Activated gamma-delta T cell treated with Interleukin-2 at 50 U/mL for 16 hours (primary cell): ENCODE data around the gene ABHD2.
"Not testable (repeated sequence)": the region's sequence is repeated elsewhere in the genome, so short reads cannot be mapped to it uniquely, and the experiment has no call there.

Experiments
- DNase-seq: peaks from one replicate; pipeline ENCODE4 v3.0.0-alpha.2; 2020

The ABHD2 gene

GRCh38 chr15:89140595-89140994 lies 52.3 kb downstream of the ABHD2 start:
- no peak for DNase-seq

- DNase-seq: not testable (repeated sequence)
These were observed 52.9 kb downstream of the ABHD2 start for GRCh38 chr15:89141159-89141558.

GRCh38 chr15:89141885-89142284 lies 53.6 kb downstream of the ABHD2 start:
- no peak for DNase-seq

GRCh38 chr15:89142423-89142822 lies 54.2 kb downstream of the ABHD2 start:
- DNase-seq: no peak

- no peak for DNase-seq
These were observed 55.4 kb downstream of the ABHD2 start for GRCh38 chr15:89143503-89144162.

- no peak for DNase-seq
These were observed 56.2 kb downstream of the ABHD2 start for GRCh38 chr15:89144491-89144890.

- DNase-seq: no peak
These were observed 58.1 kb downstream of the ABHD2 start for GRCh38 chr15:89146366-89146765.

GRCh38 chr15:89148126-89148525 lies 59.9 kb downstream of the ABHD2 start:
- no peak for DNase-seq

- no peak for DNase-seq
These were observed 61.3 kb downstream of the ABHD2 start for GRCh38 chr15:89149501-89150101.

- DNase-seq: no peak
These were observed 62.0 kb downstream of the ABHD2 start for GRCh38 chr15:89150287-89150686.

- DNase-seq: no peak
These were observed 62.8 kb downstream of the ABHD2 start for GRCh38 chr15:89150762-89151664.

GRCh38 chr15:89155122-89155521 lies 66.9 kb downstream of the ABHD2 start:
- DNase-seq: no peak

- no peak for DNase-seq
These were observed 67.4 kb downstream of the ABHD2 start for GRCh38 chr15:89155656-89156055.

- DNase-seq: no peak
These were observed 68.8 kb downstream of the ABHD2 start for GRCh38 chr15:89157061-89157460.

GRCh38 chr15:89157918-89158564 lies 69.8 kb downstream of the ABHD2 start:
- no peak for DNase-seq

- DNase-seq: no peak
These were observed 73.4 kb downstream of the ABHD2 start for GRCh38 chr15:89161666-89162065.

GRCh38 chr15:89163271-89164055 lies 75.2 kb downstream of the ABHD2 start:
- DNase-seq: no peak

GRCh38 chr15:89164712-89165211 lies 76.5 kb downstream of the ABHD2 start:
- no peak for DNase-seq

- DNase-seq: no peak
These were observed 77.4 kb downstream of the ABHD2 start for GRCh38 chr15:89165677-89166076.

- DNase-seq: no peak
These were observed 79.3 kb downstream of the ABHD2 start for GRCh38 chr15:89167267-89168176.

GRCh38 chr15:89168316-89168833 lies 80.1 kb downstream of the ABHD2 start:
- DNase-seq: no peak
